Colonic mucosa (tissue), 4 donors: ENCODE results near the gene PLEKHN1. TPM values are rescaled to one million over a fixed set of nuclear protein-coding genes. Genes with fewer than 3 reads are reported as not detected.
A peak's percentile ranks its signal among the peaks of the same experiment; 100 is the strongest.
"Not testable (repeated sequence)": the region's sequence is repeated elsewhere in the genome, so short reads cannot be mapped to it uniquely, and the experiment has no call there.

ENCODE experiments used
- DNase-seq: peaks from one replicate; pipeline ENCODE4 v3.0.0-alpha.2; 2020
- H3K27ac ChIP-seq: fragments of 200-600 bp; one replicate; pipeline ENCODE4 v1.8.0; 2021
- H3K27me3 ChIP-seq: fragments of 200-600 bp; one replicate; pipeline ENCODE4 v1.8.0; 2021
- H3K36me3 ChIP-seq: fragments of 200-600 bp; one replicate; pipeline ENCODE4 v1.8.0; 2021
- H3K4me1 ChIP-seq: fragments of 200-600 bp; one replicate; pipeline ENCODE4 v1.8.0; 2021; ENCODE audit warnings: mild to moderate bottlenecking
- H3K4me3 ChIP-seq: fragments of 200-600 bp; one replicate; pipeline ENCODE4 v1.8.0; 2021
- H3K9ac ChIP-seq, 2 donors: one replicate each; pipeline ENCODE4 v1.7.0; 2013; ENCODE audit warnings: control low read depth in 2 of 2, low read depth in 2 of 2, low read length in 2 of 2
- H3K9me3 ChIP-seq: fragments of 200-600 bp; one replicate; pipeline ENCODE4 v1.8.0; 2021
- CTCF ChIP-seq: fragments of 200-600 bp; IDR thresholded peaks from one replicate; pipeline ENCODE4 v1.8.0; 2022; ENCODE audit warnings: antibody characterized with exemption, mild to moderate bottlenecking
- intact Hi-C: fragments of 100-400 bp; cut with DNase I; formaldehyde crosslinking; loops from one replicate; pipeline ENCODE4 v1.14.1; 2022
- total RNA-seq, 2 donors: library from RNA; stranded (reverse); fragmentation: NEBNext Ultra II Directional in 1 of 2; extraction: Animal tissue kit (Norgen Biotek cat#: 25700) in 1 of 2; gene quantifications; one replicate each; pipeline ENCODE4 v1.2.1, GENCODE V29; 2021
- donor health status: healthy.
- donor health status: DM: no; HTN: no; CAD: no.
- donor health status: DM: no; HTN: no; CAD: no.

The PLEKHN1 gene
- total RNA-seq, 2 donors from 2014 or later = 0.61 to 0.64 TPM

GRCh38 chr1:944341-945325, 21.6 kb upstream of the PLEKHN1 start:
- Histone ChIP-seq H3K36me3 (no peaks in the 10 kb centered on the region), H3K9me3 (no peaks in the 10 kb centered on the region), H3K27ac (peak overlapping the region; percentile 55), H3K9ac (no peak overlapping the region), H3K4me3 (no peak overlapping the region), H3K27me3 (peaks cover 33% of the 10 kb centered on the region), H3K4me1 (peaks cover 14% of the 10 kb centered on the region)
- no peak for TF ChIP-seq CTCF
- intact Hi-C loops = no loop called here
- DNase-seq = no peak

DNA sequence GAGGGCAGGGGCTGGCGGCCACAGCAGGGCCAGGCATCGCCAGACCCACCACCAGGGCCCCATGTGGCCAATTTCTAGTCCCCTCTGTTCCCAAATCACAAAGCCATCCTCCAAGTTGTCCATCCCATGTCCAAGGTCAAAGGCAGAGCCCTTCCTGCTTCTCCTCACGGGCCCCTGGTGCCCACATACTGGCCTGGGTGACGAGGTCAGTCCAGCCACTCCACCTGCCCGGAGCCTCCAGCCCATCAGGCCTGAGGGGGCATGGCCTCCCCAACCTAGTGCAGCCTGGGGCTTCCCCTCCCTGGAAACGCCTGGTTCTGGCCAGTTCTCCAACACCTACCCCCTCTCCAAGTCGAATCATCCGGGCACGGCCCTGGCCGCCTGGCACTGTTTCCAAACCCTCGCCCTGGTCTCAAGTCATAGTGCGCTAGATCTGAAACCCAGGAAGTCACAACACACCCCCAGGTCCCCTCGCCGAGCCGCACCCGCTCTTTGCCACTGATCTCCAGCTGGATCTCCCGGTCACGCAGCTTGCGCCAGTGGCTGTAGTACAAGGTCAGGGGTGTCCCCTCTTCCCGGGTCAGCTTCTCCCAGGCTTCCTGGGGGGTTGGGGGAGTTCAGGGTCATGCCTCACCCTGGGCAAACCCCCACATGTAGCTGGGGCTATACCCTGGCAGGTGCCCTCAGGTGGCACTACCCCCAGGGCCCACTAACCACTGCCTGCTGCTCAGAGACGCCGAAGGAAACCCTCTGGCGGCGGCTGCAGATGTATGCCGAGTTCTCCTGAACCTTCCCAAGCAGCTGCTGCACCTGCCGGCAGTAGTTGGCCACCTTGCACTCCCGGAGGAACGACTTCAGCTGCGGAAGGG, 20.4 kb upstream of the PLEKHN1 start:
- Histone ChIP-seq H3K36me3 (no peaks in the 10 kb centered on the region), H3K9me3 (no peaks in the 10 kb centered on the region), H3K27ac (no peak overlapping the region), H3K9ac (no peak overlapping the region), H3K4me1 (peaks cover 7% of the 10 kb centered on the region), H3K27me3 (peaks cover 22% of the 10 kb centered on the region), H3K4me3 (no peak overlapping the region)
- DNase-seq = no peak
- intact Hi-C loops = no loop called here
- no peak for TF ChIP-seq CTCF

GRCh38 chr1:946811-947210, 19.5 kb upstream of the PLEKHN1 start:
- H3K9me3 ChIP-seq, H3K36me3 ChIP-seq, intact Hi-C loops, H3K4me1 ChIP-seq, DNase-seq, H3K27ac ChIP-seq, H3K4me3 ChIP-seq, H3K9ac ChIP-seq: not testable (repeated sequence)
- H3K27me3 ChIP-seq = peaks cover 13% of the 10 kb centered on the region

DNA sequence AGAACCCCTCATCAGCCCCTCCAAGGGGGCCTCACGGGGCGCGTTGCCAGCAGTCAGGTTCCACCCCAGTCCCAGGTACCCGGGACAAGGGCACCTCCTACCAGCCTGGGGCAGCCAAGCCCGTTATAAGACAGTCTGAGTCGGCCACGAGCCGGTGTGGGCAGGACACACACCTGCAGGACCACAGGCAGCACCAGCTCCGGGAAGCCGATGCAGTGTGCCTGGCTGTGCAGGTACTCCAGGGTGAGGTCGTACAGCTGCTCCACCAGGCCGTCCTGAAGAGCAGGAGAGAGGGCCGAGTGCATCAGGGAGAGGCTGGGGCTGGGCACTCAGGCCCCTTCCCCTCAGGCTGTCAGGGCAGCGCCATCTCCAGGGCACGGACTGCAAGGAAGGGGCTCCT, 18.3 kb upstream of the PLEKHN1 start:
- Histone ChIP-seq H3K36me3 (peaks cover 4% of the 10 kb centered on the region), H3K4me3 (no peak overlapping the region), H3K27me3 (peaks cover 2% of the 10 kb centered on the region), H3K27ac (no peak overlapping the region), H3K9me3 (no peaks in the 10 kb centered on the region), H3K9ac (no peak overlapping the region), H3K4me1 (no peaks in the 10 kb centered on the region)
- intact Hi-C loops = no loop called here
- no peak for TF ChIP-seq CTCF
- DNase-seq = no peak

DNA sequence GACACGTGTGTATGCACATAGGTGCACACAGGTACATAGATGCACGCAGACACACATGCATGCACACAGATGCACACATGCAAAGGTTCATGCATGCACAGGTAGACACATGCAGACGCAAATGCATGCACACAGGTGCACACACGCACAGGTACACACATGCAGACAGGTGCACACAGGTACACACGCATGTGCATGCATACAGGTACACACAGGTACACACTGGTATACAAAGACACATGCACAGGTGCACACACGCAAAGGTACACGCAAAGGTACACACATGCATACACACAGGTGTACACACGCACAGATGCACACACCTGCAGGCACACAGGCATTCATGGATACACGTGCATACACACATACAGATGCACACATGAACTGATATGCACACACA, 16.0 kb upstream of the PLEKHN1 start:
- DNase-seq = no peak
- Histone ChIP-seq H3K36me3 (peaks cover 11% of the 10 kb centered on the region), H3K9ac (no peak overlapping the region), H3K27ac (no peak overlapping the region), H3K27me3 (no peaks in the 10 kb centered on the region), H3K9me3 (no peaks in the 10 kb centered on the region), H3K4me3 (no peak overlapping the region), H3K4me1 (no peaks in the 10 kb centered on the region)
- intact Hi-C loops = no loop called here
- no peak for TF ChIP-seq CTCF
